Measurements from ENCODE around the gene NRXN3. TPM values are rescaled to one million over a fixed set of nuclear protein-coding genes. Genes with fewer than 3 reads are reported as not detected.

NRXN3 gene
- polyA plus RNA-seq, 5 donors = 1.3 to 1.9 (median 1.4) TPM

DNA sequence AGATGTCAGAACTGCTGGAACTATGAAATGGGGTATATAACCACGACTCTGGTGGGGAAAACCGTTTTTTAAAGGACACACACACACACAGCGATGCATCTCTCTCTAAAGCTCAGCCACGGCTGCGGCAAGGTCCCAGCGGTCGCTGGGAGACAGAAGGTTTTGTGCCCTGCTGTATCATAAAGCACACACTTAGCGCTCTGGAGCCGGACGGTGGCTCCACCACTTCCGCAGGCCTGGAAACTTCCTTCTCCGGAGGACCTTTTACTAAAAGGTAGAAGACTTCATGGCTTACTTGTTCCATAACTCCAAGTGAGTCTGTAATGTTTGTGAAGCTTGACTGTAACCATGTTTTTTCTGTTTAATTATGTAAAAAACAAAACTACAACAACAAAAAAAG, 1691.9 kb downstream of the NRXN3 start:
- DNase-seq = no peak

DNA sequence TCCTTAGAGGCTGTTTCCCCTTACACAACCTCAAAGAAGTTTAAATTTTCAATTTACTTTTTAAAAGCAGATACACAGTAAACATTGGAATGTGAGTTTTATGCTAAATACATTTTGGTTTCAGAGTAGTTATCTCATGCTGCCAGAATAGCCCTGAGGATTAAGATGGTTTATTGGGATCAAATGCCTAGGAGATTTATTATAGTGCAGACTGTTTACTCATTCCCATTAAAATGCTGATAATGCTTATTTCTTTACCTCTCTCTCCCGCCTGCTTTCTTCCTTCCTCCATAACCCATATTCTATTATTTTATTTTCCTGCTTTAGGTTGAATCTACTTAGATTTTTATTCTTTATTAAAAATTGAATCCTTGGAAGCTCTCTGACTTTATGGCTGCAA, 1701.0 kb downstream of the NRXN3 start:
- DNase-seq = no peak

DNA sequence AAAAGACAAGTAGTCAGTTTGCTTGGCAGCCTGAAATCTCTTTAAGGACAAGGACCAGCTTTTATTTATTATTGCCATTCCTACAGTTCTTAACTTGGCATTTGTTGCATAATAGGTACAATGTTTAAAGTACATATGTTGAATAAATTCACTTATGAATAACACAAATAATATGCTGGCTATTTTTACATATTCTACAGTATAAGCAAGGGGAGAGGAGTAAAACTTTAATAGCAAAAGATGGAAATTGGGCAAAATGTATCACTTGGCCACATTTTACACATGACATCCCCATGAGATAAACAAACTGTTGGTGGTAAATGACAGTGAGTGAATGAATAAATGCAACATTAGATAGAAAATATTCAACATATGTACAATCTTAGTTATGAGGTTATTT, 1708.1 kb downstream of the NRXN3 start:
- no peak for DNase-seq

DNA sequence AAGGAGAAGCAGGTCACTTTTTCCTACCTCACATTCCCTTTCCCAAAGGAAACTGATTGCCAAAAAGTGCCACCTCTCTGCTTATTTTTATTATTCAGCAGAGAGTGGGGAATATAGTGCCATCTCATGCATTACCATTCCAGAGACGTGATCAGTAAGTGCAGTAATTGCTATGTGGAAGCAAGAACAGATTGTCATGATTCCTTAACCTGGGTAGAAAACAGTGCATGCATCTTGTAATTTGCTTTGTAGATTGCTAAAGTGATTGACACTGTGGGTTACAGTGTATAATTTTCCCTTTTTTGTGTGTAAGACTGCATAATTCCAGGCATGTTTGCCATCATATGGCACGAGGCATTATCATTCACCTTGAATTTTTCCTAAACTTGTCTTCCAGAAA, 1708.6 kb downstream of the NRXN3 start:
- no peak for DNase-seq

DNA sequence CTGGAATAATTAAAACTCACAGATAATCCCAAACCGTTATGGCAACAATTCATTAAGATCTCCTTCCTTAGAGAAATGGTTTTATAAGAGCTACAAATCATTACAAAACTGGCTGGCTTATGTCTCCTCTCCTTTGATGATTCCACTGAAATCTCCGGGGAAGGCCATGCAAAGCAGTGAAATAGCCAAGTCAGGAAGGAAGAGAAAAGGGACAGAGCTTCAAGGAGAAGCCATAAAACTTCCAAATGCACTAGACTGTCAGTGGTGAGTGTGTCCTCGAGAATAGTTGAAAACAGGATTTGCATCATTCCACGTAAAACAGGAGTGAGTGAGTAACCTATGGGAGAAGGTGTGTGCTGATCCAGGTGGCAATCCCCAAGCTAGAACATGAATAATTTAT, 1711.1 kb downstream of the NRXN3 start:
- no peak for DNase-seq

DNA sequence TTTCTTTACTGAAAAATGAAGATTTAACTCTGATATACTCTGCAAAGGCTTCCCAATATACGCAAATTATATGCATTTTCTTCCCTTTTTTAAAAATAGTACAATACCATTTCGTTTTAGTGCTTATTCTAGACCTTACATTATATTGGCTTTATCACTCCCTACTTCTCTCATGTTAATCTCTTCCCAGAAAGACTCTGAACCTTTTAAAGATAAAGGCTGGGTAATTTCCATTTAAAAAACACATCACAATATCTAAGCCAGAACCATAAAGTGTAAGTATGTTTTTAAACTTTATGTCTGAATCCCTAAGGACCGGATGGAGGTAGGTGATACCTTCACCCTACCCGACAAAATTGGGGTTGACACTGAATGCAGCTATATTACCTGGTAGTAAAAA, 1720.4 kb downstream of the NRXN3 start:
- no peak for DNase-seq

DNA sequence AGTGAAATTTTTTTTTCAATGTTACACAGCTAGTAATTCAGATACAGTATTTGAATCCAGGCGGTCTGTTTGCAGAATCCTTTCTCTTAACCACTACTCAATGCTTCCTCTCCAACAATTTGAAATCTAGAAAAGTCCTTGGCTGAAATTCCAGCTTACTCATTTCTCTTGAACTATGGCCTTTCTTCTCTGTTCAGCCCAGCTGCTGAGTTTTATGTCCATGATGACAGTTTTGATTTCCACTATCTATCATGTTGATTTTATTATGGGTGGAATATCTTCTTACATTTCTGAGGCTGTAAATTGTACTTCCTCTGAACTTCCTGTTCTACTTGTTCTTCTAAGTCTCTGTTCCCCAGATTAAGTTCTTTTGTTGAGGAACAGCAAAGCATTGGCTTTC, 1725.8 kb downstream of the NRXN3 start:
- no peak for DNase-seq

DNA sequence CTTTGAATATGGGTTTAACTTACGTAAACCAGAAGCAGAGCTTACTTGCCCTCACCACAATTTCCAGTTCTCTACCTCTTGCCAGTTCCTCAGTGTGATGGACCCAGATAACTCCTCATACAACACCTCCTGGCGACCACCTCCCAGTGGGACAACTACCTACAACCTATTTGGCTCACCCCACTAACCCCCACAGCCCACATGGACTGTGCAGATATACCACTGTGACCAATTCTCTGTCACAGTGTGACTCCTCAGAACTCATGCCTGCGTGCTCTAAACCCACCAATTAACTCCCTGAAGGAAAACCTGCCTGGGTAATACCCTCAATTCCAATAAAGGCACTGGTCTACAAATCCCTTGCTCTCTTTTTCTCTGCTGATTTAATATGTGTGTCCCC, 1729.4 kb downstream of the NRXN3 start:
- no peak for DNase-seq

DNA sequence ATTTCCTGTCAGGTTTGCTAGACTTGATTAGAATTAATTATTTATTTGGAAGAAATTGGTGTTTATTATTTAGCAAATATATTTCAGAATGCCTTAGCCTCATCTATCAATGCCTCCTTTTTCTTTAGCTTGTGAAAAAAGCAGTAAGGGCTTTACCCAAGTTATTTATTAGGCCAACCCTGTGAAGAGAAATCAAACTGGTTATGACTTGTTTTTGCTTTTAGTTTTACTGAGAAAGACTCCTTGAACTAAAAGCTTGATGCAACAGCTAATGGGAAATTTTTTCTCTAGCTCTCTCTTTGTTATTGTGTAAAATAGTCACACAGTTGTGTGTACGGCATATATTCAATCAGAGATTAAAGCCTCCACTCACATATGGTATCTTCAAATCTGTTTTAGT, 1734.3 kb downstream of the NRXN3 start:
- no peak for DNase-seq

DNA sequence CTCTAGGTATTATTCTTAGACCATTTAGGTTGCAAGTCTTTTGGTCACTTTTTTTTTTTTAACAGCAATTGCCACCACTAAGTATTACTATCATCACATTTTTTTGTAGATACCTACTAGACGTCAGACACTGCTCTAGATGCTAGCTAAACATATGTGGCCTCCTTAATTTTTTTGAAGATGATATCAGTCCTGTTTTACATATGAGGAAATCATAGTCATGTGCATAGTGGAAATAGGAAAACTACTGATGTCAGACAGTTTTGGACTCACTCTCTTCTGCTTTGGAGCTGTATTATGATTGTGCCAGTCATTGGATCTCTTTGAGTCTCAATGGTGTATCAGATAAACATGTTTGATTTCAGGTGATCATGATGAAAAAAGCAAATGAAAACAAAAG, 1736.8 kb downstream of the NRXN3 start:
- no peak for DNase-seq

DNA sequence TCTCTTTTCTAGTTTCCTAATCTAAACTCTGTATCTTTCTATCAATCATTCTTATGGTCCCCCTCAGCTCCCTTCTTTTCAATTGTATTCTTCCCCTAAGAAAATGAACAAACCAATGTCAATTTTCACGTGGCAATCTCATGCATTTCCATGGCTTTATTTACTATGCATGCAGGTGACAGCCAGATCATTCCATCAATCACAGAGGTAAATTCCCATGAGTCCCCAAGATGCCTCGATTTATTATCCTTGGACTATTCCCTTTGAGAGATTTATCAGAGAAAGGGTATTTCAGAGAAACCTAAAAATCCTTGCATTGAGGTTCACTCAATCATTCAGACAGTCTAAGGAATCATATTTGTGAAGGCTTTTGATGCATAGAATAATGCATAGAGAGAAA, 1739.9 kb downstream of the NRXN3 start:
- DNase-seq = no peak

DNA sequence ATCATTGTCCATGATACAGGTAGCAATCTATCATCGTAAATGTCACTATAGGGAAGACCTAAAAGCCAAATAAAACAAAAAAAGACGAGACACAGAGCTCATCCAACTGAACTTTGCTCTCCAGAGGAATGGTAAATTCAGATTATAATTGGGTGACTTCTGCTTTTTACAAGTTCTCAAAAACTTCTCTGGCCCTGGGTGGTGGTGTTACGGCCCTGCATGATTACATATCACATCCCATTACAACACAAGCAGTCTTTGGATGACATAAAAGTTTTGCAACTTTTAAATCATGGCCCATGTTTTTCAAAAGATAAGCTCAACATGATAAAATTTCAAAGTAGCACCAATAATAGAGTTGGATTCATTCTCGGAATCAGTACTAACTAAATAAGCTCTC, 1741.6 kb downstream of the NRXN3 start:
- no peak for DNase-seq

DNA sequence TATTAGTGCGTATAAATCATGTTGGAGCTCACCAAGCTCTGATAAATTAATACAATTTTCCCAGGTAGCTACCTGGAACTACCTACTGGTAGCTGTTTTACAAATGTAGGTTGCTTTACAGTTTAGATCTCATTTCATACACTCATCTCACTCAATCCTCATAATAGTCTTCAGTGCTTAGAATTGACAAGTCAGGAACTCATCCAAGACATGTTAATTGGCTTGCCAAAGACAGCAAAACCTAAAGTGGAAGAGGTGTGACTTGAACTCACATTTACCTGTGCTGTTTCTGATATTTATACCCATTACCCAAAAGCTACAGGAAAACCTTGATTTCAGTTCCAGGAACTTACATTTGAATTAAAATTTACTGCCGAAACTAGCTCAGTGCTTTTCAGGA, 1744.4 kb downstream of the NRXN3 start:
- no peak for DNase-seq

DNA sequence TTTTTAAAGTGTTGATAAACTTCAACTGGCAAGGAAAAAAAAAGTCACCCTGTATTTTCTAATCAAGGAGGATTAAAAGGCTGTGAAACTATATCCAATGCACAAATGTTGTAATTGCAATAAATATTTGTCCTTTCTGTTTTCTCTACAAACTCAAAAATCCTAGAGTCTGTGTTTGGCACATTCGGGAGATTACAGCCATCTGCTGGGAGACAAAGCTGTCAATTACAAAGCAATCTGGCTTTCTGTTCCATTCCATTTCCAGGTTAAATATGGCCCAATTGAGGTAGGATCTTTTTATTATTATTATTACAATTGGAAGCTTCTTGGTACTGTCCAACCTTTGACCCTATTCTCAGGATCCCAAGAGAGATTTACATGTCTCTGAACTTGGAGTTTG, 1745.2 kb downstream of the NRXN3 start:
- no peak for DNase-seq

DNA sequence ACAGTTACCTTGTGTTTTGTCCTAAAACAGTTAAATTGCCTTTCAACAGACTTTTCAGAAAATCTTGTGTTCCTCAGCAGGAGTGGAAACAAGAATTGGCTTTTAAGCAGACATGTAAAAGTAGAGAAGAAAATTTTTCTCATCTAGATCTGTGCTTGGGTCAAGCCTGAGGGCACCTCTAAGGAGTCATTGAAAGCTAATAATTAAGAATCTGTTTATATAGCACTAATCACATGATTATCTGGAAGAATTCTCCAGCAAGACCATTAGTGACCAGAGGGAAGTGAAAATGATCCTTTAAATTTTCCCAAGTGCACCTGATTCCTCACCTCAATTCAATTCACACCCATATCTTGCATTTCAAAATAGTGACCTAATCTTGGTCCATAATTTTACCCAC, 1746.1 kb downstream of the NRXN3 start:
- no peak for DNase-seq

DNA sequence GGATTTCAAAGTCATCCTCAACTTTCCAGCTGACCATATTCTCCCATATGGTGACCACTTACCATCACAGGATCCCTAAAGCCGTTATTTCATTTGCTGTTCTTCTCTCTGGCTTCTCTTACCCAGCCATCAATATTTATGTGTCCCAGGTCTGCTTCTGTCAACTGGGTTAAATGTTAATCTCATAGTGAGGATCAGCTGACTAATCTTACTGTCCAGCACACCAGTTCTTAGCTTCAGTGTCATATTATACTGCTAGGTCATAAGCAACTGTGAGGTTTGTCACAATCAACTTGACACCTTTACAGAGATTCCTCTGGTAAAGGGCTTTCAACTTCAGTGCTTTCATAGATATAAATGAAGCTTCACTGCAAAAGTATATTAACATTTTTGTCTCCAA, 1746.7 kb downstream of the NRXN3 start:
- DNase-seq = no peak

All from right lung (tissue), 5 donors.